Tibial nerve (tissue), 3 donors: ENCODE measurements around the gene PTOV1.

Experiments
- POLR2A ChIP-seq, 2 donors: fragments of 450-650 bp; IDR thresholded peaks; one replicate each; pipeline ENCODE4 v1.6.1; 2017; ENCODE audit warnings: antibody characterized with exemption in 2 of 2, mild to moderate bottlenecking in 2 of 2, moderate library complexity in 2 of 2
- TF ChIP-seq, protein P1 (sequence below), 5 experiments: fragments of 200-600 bp in 3 of 5; fragments of 450-650 bp in 2 of 5; sonication (generic) in 3 of 5; IDR thresholded peaks; one replicate each; pipeline ENCODE4 v1.5.1; 2016 to 2019; ENCODE audit warnings: antibody characterized with exemption in 5 of 5, mild to moderate bottlenecking in 3 of 5, moderate library complexity in 2 of 5

GRCh38 chr19:49873834-49874233, 22.9 kb downstream of the PTOV1 start:
- TF ChIP-seq, protein P1, sequence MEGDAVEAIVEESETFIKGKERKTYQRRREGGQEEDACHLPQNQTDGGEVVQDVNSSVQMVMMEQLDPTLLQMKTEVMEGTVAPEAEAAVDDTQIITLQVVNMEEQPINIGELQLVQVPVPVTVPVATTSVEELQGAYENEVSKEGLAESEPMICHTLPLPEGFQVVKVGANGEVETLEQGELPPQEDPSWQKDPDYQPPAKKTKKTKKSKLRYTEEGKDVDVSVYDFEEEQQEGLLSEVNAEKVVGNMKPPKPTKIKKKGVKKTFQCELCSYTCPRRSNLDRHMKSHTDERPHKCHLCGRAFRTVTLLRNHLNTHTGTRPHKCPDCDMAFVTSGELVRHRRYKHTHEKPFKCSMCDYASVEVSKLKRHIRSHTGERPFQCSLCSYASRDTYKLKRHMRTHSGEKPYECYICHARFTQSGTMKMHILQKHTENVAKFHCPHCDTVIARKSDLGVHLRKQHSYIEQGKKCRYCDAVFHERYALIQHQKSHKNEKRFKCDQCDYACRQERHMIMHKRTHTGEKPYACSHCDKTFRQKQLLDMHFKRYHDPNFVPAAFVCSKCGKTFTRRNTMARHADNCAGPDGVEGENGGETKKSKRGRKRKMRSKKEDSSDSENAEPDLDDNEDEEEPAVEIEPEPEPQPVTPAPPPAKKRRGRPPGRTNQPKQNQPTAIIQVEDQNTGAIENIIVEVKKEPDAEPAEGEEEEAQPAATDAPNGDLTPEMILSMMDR (IDR thresholded peaks at IDR 0.05) = no peak
- TF ChIP-seq POLR2A (IDR thresholded peaks at IDR 0.05) = no peak
